Measurements from ENCODE around the gene NOD2. TPM values are rescaled to one million over a fixed set of nuclear protein-coding genes. Genes with fewer than 3 reads are reported as not detected.

The NOD2 gene
- total RNA-seq, 4 donors from 2014 or later: 10.5 to 28.1 (median 21.6) TPM

DNA sequence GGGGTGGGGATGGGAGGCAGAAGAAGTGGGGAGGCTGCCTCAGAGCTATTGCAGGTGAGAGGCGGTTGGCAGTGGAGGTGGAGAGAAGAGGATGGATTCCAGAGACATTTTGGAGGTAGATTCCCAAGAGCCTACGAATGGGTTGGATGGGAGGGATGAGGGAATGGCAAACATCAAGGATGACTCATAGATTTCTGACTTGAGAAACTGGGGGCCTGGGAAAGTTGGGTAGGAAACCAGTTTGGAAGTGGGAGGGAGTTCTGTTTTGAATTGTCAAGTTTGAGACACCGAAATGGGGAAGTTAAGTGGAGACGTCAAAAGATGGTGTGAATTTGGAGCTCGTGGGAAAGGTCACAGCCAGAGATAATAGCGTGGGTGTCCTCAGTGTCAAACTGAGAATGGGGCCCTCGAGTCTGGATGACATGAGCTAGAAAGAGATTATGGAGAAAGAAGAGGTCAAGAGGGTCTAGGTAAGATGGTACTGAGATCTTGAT is 42.3 kb downstream of the NOD2 start:
- no peak for DNase-seq
- intact Hi-C loops (cut with DNase I): no loop called here
- Histone ChIP-seq H3K27ac (no peak overlapping the region), H3K9me3 (no peaks in the 10 kb centered on the region), H3K27me3 (no peaks in the 10 kb centered on the region), H3K4me3 (no peak overlapping the region), H3K36me3 (peaks cover 0 to 27% (median 0%) of the 10 kb centered on the region in 3 donors), H3K4me1 (peaks cover 0 to 12% (median 2%) of the 10 kb centered on the region in 3 donors)
- WGBS, 2 donors: 60 to 76% methylated on average over 7 of the region's 7 CpGs
- TF ChIP-seq CTCF (IDR thresholded peaks at IDR 0.05) (no peak), POLR2A (IDR thresholded peaks at IDR 0.05) (no peak)

- Histone ChIP-seq H3K36me3 (peaks cover 0 to 19% (median 0%) of the 10 kb centered on the region in 3 donors), H3K4me3 (no peak overlapping the region), H3K4me1 (peaks cover 6 to 18% (median 9%) of the 10 kb centered on the region in 3 donors), H3K27me3 (no peaks in the 10 kb centered on the region), H3K9me3 (no peaks in the 10 kb centered on the region), H3K27ac (no peak overlapping the region)
- no peak for DNase-seq
- intact Hi-C loops (cut with DNase I): no loop called here
- WGBS, 2 donors: 72 to 88% methylated on average over 5 to 9 of the region's 9 CpGs
- TF ChIP-seq POLR2A (IDR thresholded peaks at IDR 0.05): no peak
- TF ChIP-seq CTCF (IDR thresholded peaks at IDR 0.05): no peak
These were observed 43.0 kb downstream of the NOD2 start for GRCh38 chr16:50736448-50736847.

DNA sequence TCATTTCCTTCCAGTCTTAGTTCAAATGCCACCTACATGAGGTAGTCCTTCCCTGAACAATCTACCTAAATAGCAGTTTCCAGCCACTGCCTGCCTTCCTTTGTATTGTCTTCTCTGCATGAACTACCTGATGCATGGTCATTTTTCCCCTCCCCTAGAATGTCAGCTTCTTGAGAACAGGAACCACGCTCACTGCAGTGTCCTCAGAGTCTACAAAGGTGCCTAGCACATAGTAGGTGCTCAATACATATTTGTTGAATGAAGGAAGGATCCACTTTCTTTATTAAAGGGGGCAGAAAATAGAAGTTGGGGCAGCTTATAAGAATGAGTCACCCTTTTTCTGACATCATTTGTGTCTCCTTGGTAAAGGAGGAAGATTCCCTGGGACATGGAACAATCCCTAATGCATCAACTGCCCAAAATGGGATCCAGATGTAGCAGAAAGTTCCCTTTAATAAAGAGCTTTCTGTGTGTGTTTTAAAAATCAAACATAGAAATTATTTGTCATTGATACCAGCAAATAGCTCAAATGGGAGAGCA is 44.1 kb downstream of the NOD2 start:
- no peak for TF ChIP-seq CTCF (IDR thresholded peaks at IDR 0.05)
- no peak for TF ChIP-seq POLR2A (IDR thresholded peaks at IDR 0.05)
- 75 to 91% methylated on average over 1 of the region's 1 CpG for WGBS, 2 donors
- intact Hi-C loops (cut with DNase I): no loop called here
- H3K27me3 ChIP-seq: no peaks in the 10 kb centered on the region
- no peak for DNase-seq
- H3K36me3 ChIP-seq: peaks cover 0 to 9% (median 0%) of the 10 kb centered on the region in 3 donors
- peaks cover 6 to 10% (median 9%) of the 10 kb centered on the region in 3 donors for H3K4me1 ChIP-seq
- H3K4me3 ChIP-seq: no peak overlapping the region
- H3K9me3 ChIP-seq: no peaks in the 10 kb centered on the region
- H3K27ac ChIP-seq: no peak overlapping the region

- DNase-seq: no peak
- Histone ChIP-seq H3K36me3 (no peaks in the 10 kb centered on the region), H3K4me1 (peaks cover 9 to 25% (median 17%) of the 10 kb centered on the region in 3 donors), H3K9me3 (no peaks in the 10 kb centered on the region), H3K4me3 (no peak overlapping the region), H3K27me3 (no peaks in the 10 kb centered on the region), H3K27ac (no peak overlapping the region)
- no peak for TF ChIP-seq POLR2A (IDR thresholded peaks at IDR 0.05)
- no peak for TF ChIP-seq CTCF (IDR thresholded peaks at IDR 0.05)
- intact Hi-C loops (cut with DNase I): no loop called here
- 100% methylated on average over 1 of the region's 1 CpG for WGBS, 2 donors
These were observed 45.6 kb downstream of the NOD2 start for GRCh38 chr16:50739031-50739430.

DNA sequence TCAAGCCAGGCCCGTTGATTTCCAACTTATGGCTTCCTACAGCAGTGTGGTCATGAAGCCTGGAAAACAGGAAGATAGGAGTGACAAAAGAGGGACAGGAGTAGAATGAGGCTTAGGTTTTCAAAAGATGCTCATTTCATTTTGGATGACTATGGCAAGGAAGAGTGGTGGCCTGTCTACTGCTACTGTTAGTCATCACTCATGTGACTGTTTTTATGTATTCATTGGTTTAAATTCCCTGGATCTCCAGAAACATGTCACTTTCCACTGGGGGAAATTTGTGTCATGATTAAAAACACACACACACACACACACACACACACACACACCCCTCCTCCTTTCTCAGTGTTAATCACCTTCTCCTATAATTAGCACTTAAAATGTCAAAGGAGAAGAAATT is 47.3 kb downstream of the NOD2 start:
- Histone ChIP-seq H3K9me3 (no peaks in the 10 kb centered on the region), H3K27ac (peak overlapping the region; percentile 81 to 98 (median 93)), H3K4me1 (peaks cover 9 to 42% (median 21%) of the 10 kb centered on the region in 3 donors), H3K36me3 (peaks cover 0 to 4% (median 3%) of the 10 kb centered on the region in 3 donors), H3K4me3 (peak overlapping the region in 3 of 4 donors; percentile 92 to 98 (median 93)), H3K27me3 (no peaks in the 10 kb centered on the region)
- no peak for TF ChIP-seq CTCF (IDR thresholded peaks at IDR 0.05)
- TF ChIP-seq POLR2A (IDR thresholded peaks at IDR 0.05): no peak
- DNase-seq: no peak
- WGBS, 2 donors: 86 to 90% methylated on average over 1 of the region's 1 CpG
- intact Hi-C loops (cut with DNase I): no loop called here
